SK-N-MC (cell line): ENCODE data around the gene ZNF664.

Experiments
- EZH2 ChIP-seq: fragments of 200-600 bp; sonication (generic); IDR thresholded peaks from one replicate; pipeline ENCODE4 v1.6.1; 2017; ENCODE audit warnings: antibody characterized with exemption
- POLR2AphosphoS5 ChIP-seq: IDR thresholded peaks from 2 replicates; pipeline ENCODE4 v1.6.1; 2012; ENCODE audit warnings: mild to moderate bottlenecking, low read depth, low read length, borderline replicate concordance

DNA sequence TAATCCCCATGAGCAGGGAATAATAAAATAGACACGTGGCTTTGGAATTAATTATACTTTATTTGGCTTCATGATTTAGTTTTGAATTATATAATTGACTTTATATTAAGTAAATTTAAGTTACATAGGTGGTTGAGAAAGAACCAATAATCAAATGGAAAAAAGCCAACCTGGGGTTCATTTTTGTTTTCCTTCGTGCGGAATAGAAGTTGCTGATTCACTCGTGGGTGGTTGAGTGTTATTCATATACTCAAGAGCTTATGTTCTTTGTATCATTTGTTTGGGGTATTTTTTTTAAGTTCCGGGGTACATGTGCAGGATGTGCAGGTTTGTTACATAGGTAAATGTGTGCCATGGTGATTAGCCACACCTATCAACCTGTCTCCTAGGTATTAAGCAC lies 58.0 kb downstream of the ZNF664 start:
- TF ChIP-seq EZH2 (no peak), POLR2AphosphoS5 (no peak)
